H9 (cell line): Measurements from ENCODE around the gene ZCCHC7. TPM values are rescaled to one million over a fixed set of nuclear protein-coding genes. Genes with fewer than 3 reads are reported as not detected.

Source experiments
- DNase-seq: peaks from one replicate; pipeline ENCODE4 v3.0.0-alpha.2; 2017
- H2AFZ ChIP-seq: one replicate; pipeline ENCODE4 v1.6.1; 2013; ENCODE audit warnings: mild to moderate bottlenecking, low read length, control low read depth, moderate library complexity
- H2AK5ac ChIP-seq: 2 replicates; pipeline ENCODE4 v1.6.1; 2013; ENCODE audit warnings: low read length, control low read depth, mixed read lengths; ENCODE audit not compliant: insufficient read length
- H2BK120ac ChIP-seq: one replicate; pipeline ENCODE4 v1.6.1; 2013; ENCODE audit warnings: low read depth, mild to moderate bottlenecking, low read length, control low read depth, inconsistent platforms; ENCODE audit not compliant: poor library complexity, severe bottlenecking
- H2BK12ac ChIP-seq: 2 replicates; pipeline ENCODE4 v1.6.1; 2013; ENCODE audit warnings: low read length, control low read depth, mixed read lengths, low read depth; ENCODE audit not compliant: insufficient read length
- H2BK15ac ChIP-seq: 2 replicates; pipeline ENCODE4 v1.6.1; 2013; ENCODE audit warnings: low read depth, low read length, control low read depth
- H2BK20ac ChIP-seq: one replicate; pipeline ENCODE4 v1.6.1; 2013; ENCODE audit warnings: low read depth, mild to moderate bottlenecking, low read length, control low read depth, inconsistent platforms; ENCODE audit not compliant: poor library complexity, severe bottlenecking
- H2BK5ac ChIP-seq: 2 replicates; pipeline ENCODE4 v1.6.1; 2013; ENCODE audit warnings: low read length, control low read depth, mixed read lengths; ENCODE audit not compliant: insufficient read length
- H3K14ac ChIP-seq: 2 replicates; pipeline ENCODE4 v1.6.1; 2013; ENCODE audit warnings: low read length, control low read depth; ENCODE audit not compliant: insufficient read depth
- H3K18ac ChIP-seq: 2 replicates; pipeline ENCODE4 v1.6.1; 2013; ENCODE audit warnings: low read depth, mild to moderate bottlenecking, mixed read lengths, low read length, control low read depth; ENCODE audit not compliant: insufficient read length
- H3K23ac ChIP-seq: 2 replicates; pipeline ENCODE4 v1.6.1; 2013; ENCODE audit warnings: low read length, control low read depth, mixed read lengths, low read depth; ENCODE audit not compliant: insufficient read length
- H3K23me2 ChIP-seq: 2 replicates; pipeline ENCODE4 v1.6.1; 2013; ENCODE audit warnings: low read depth, mild to moderate bottlenecking, mixed read lengths, low read length, control low read depth; ENCODE audit not compliant: insufficient read length, poor library complexity, severe bottlenecking
- H3K27ac ChIP-seq: 2 replicates; pipeline ENCODE4 v1.5.1; 2013; ENCODE audit warnings: low read length, control low read depth, mixed read lengths, low read depth; ENCODE audit not compliant: insufficient read length
- H3K27me3 ChIP-seq: 2 replicates; pipeline ENCODE4 v1.6.1; 2013; ENCODE audit warnings: low read length, control low read depth, inconsistent platforms; ENCODE audit not compliant: insufficient read depth
- H3K4ac ChIP-seq: 2 replicates; pipeline ENCODE4 v1.6.1; 2013; ENCODE audit warnings: low read depth, mild to moderate bottlenecking, control low read depth, inconsistent platforms, low read length, moderate library complexity
- H3K4me1 ChIP-seq: 2 replicates; pipeline ENCODE4 v1.6.1; 2013; ENCODE audit warnings: low read length, control low read depth, inconsistent platforms; ENCODE audit not compliant: insufficient read depth
- H3K4me2 ChIP-seq: 2 replicates; pipeline ENCODE4 v1.6.1; 2013; ENCODE audit warnings: low read length, control low read depth, mixed read lengths; ENCODE audit not compliant: insufficient read length, insufficient read depth
- H3K56ac ChIP-seq: 2 replicates; pipeline ENCODE4 v1.6.1; 2013; ENCODE audit warnings: low read depth, mild to moderate bottlenecking, mixed read lengths, low read length, control low read depth; ENCODE audit not compliant: insufficient read length
- H3K79me1 ChIP-seq: 2 replicates; pipeline ENCODE4 v1.6.1; 2013; ENCODE audit warnings: low read depth, mild to moderate bottlenecking, moderate library complexity, low read length, control low read depth, inconsistent platforms; ENCODE audit not compliant: insufficient read depth, poor library complexity, severe bottlenecking
- H3K79me2 ChIP-seq: 2 replicates; pipeline ENCODE4 v1.6.1; 2013; ENCODE audit warnings: low read length, control low read depth, inconsistent platforms; ENCODE audit not compliant: insufficient read depth
- H3K9ac ChIP-seq: 2 replicates; pipeline ENCODE4 v1.6.1; 2013; ENCODE audit warnings: low read length, control low read depth, mixed read lengths; ENCODE audit not compliant: insufficient read length; ENCODE audit errors: extremely low read depth
- H3K9me3 ChIP-seq: one replicate; pipeline ENCODE4 v1.6.1; 2013; ENCODE audit warnings: low read depth, low read length, inconsistent platforms; ENCODE audit not compliant: control insufficient read depth
- H3T11ph ChIP-seq: one replicate; pipeline ENCODE4 v1.6.1; 2013; ENCODE audit warnings: mild to moderate bottlenecking, low read length, control low read depth, inconsistent platforms
- H4K20me1 ChIP-seq: one replicate; pipeline ENCODE4 v1.6.1; 2013; ENCODE audit not compliant: control insufficient read depth, insufficient read length, insufficient read depth
- H4K5ac ChIP-seq: 2 replicates; pipeline ENCODE4 v1.6.1; 2013; ENCODE audit warnings: low read depth, mild to moderate bottlenecking, mixed read lengths, low read length, control low read depth; ENCODE audit not compliant: insufficient read length
- H4K8ac ChIP-seq: replicated peaks from 2 replicates; pipeline ENCODE4 v1.6.1; 2013; ENCODE audit warnings: low read length, control low read depth, mixed read lengths, low read depth; ENCODE audit not compliant: insufficient read length
- H4K91ac ChIP-seq: 2 replicates; pipeline ENCODE4 v1.6.1; 2013; ENCODE audit warnings: low read depth, mild to moderate bottlenecking, moderate library complexity, mixed read lengths, low read length, control low read depth; ENCODE audit not compliant: insufficient read length
- H3K27ac Mint-ChIP-seq, 3 experiments: 2 replicates in 2 of 3; 3 replicates in 1 of 3; pipeline ENCODE4 v1.8.0; 2020 to 2021; ENCODE audit warnings: mixed read lengths in 3 of 3, mild to moderate bottlenecking in 1 of 3, moderate library complexity in 1 of 3
- H3K27me3 Mint-ChIP-seq: 2 replicates; pipeline ENCODE4 v1.8.0; 2021; ENCODE audit warnings: low read depth, mild to moderate bottlenecking, moderate library complexity, mixed read lengths
- H3K36me3 Mint-ChIP-seq, 3 experiments: 2 replicates in 2 of 3; 3 replicates in 1 of 3; pipeline ENCODE4 v1.8.0; 2020 to 2021; ENCODE audit warnings: low read depth in 3 of 3, mixed read lengths in 3 of 3; ENCODE audit not compliant: insufficient read depth in 1 of 3
- H3K4me1 Mint-ChIP-seq, 2 experiments: 2 replicates each; pipeline ENCODE4 v1.8.0; 2020; ENCODE audit warnings: mixed read lengths in 2 of 2
- H3K4me3 Mint-ChIP-seq, 2 experiments: 2 replicates in 1 of 2; 3 replicates in 1 of 2; pipeline ENCODE4 v1.8.0; 2020 to 2021; ENCODE audit warnings: mild to moderate bottlenecking in 2 of 2, mixed read lengths in 2 of 2, moderate library complexity in 1 of 2
- H3K9me3 Mint-ChIP-seq, 2 experiments: 2 replicates in 1 of 2; 3 replicates in 1 of 2; pipeline ENCODE4 v1.8.0; 2020; ENCODE audit warnings: mild to moderate bottlenecking in 2 of 2, mixed read lengths in 2 of 2, moderate library complexity in 1 of 2
- WGBS: extraction: QIAGEN DNeasy Blood & Tissue Kit; methylation state at CpG from one replicate; pipeline ENCODE4 v1.1.7; 2013; ENCODE audit warnings: missing lambda C conversion rate, low lambda C conversion rate, mixed read lengths; ENCODE audit not compliant: insufficient read length; ENCODE audit errors: extremely low coverage; 5-methylcytosine and 5-hydroxymethylcytosine counted together
- total RNA-seq: library from RNA; stranded (reverse); gene quantifications from 2 replicates; pipeline ENCODE4 v1.2.1, GENCODE V29; 2021
- TF ChIP-seq, protein P1 (sequence below): fragments of 200-600 bp; sonication (generic); conservative IDR thresholded peaks from 3 replicates; pipeline ENCODE4 v1.8.0; 2021; ENCODE audit warnings: antibody characterized with exemption, mild to moderate bottlenecking

Gene ZCCHC7
- total RNA-seq, 1 experiment from 2014 or later = 20.3 TPM

DNA sequence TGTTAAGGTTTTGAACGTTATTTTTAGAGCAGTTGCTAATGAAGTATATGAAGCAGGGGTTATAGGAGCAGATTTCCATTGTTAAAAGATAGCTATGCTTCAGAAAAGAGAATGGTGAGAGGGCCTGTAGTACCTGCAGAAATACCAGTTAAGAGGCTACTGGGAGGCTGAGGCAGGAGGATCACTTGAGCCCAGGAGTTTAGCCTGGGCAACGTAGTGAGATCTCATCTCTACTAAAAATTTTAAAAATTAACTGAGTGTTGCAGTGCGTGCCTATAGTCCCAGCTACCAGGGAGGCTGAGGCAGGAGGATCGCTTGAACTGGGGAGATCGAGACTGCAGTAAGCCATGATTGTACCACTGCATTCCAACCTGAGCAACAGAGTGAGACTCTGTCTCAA lies 148.8 kb downstream of the ZCCHC7 start:
- no peak overlapping the region for H3K27ac Mint-ChIP-seq
- no peak overlapping the region for H4K5ac ChIP-seq
- H3T11ph ChIP-seq = no peak overlapping the region
- H3K14ac ChIP-seq = no peak overlapping the region
- H2AK5ac ChIP-seq = no peak overlapping the region
- no peak overlapping the region for H3K18ac ChIP-seq
- TF ChIP-seq, protein P1, sequence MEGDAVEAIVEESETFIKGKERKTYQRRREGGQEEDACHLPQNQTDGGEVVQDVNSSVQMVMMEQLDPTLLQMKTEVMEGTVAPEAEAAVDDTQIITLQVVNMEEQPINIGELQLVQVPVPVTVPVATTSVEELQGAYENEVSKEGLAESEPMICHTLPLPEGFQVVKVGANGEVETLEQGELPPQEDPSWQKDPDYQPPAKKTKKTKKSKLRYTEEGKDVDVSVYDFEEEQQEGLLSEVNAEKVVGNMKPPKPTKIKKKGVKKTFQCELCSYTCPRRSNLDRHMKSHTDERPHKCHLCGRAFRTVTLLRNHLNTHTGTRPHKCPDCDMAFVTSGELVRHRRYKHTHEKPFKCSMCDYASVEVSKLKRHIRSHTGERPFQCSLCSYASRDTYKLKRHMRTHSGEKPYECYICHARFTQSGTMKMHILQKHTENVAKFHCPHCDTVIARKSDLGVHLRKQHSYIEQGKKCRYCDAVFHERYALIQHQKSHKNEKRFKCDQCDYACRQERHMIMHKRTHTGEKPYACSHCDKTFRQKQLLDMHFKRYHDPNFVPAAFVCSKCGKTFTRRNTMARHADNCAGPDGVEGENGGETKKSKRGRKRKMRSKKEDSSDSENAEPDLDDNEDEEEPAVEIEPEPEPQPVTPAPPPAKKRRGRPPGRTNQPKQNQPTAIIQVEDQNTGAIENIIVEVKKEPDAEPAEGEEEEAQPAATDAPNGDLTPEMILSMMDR = no peak
- H4K91ac ChIP-seq = no peak overlapping the region
- no peak overlapping the region for H2BK5ac ChIP-seq
- H2BK20ac ChIP-seq = no peak overlapping the region
- WGBS = no CpG with 5 or more reads among the region's 5 CpGs
- no peak overlapping the region for H2BK15ac ChIP-seq
- no peak overlapping the region for H3K4me3 Mint-ChIP-seq
- H2AFZ ChIP-seq = no peak overlapping the region
- H3K23me2 ChIP-seq = no peaks in the 10 kb centered on the region
- H3K23ac ChIP-seq = no peak overlapping the region
- H3K27ac ChIP-seq = no peak overlapping the region
- no peak overlapping the region for H3K56ac ChIP-seq
- H3K4ac ChIP-seq = no peak overlapping the region
- no peak overlapping the region for H2BK12ac ChIP-seq
- H3K36me3 Mint-ChIP-seq = peaks cover 0 to 6% (median 3%) of the 10 kb centered on the region in 3 experiments; a peak in 3 of 7 replicates
- no peaks in the 10 kb centered on the region for H3K79me2 ChIP-seq
- H3K79me1 ChIP-seq = no peaks in the 10 kb centered on the region
- H3K9ac ChIP-seq = no peak overlapping the region
- no peaks in the 10 kb centered on the region for H3K9me3 ChIP-seq
- no peak overlapping the region for H2BK120ac ChIP-seq
- H3K4me1 Mint-ChIP-seq = no peaks in the 10 kb centered on the region
- no peaks in the 10 kb centered on the region for H4K20me1 ChIP-seq
- no peak overlapping the region for H3K4me2 ChIP-seq
- no peaks in the 10 kb centered on the region for H3K4me1 ChIP-seq
- DNase-seq = no peak
- H4K8ac ChIP-seq = no peak overlapping the region
- no peaks in the 10 kb centered on the region for H3K27me3 ChIP-seq
- no peaks in the 10 kb centered on the region for H3K27me3 Mint-ChIP-seq
- H3K9me3 Mint-ChIP-seq = peaks cover 0 to 2% of the 10 kb centered on the region in 2 experiments; a peak in 1 of 5 replicates
